Purkinje cell (primary cell): Measurements from ENCODE around the gene TNNC1. TPM values are rescaled to one million over a fixed set of nuclear protein-coding genes. Genes with fewer than 3 reads are reported as not detected.

Experiments used
- polyA plus RNA-seq: library from polyadenylated mRNA; unstranded; fragments of >200 nt; fragmentation: Nextera tagmentation; gene quantifications from 2 replicates; pipeline ENCODE4 v1.2.1, GENCODE V29; 2014

TNNC1 gene
- 0.71 TPM in 1 of 2 replicates, not detected in the other for polyA plus RNA-seq

DNA sequence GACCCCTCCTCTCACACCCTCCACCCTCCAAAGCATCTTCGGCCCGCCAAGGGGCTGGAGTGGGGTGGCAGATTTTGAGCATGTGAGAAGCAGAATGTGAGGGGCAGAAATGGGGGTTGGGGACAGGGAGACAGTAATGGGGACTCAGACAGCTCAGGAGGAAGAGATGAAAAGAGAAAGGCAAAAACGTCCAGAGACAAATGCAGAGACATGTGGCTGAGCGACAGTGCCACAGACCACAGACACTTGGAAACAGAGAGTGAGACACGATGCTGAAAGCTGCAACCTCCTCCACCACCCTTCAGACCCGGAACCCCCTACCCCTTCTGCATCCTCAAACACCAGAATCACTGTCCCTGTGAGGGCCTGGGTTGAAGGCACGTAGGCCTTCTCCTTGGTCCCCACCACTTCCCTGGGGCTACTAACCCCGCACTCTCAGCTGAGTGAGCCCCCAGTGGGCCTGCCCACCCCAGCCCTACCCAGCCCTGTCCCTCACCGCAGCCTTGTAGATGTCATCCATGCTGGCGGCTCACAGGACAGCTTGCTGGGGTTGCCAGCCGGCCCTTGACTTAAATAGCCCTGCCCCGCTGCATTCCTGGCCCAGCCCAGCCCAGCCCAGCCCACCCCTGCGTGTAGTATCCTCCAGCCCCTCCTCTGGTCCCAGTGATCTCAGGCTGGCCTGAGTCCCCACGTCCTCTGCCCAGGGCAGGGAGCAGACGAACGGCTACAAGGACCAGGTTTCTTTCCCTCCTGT lies at the start of gene TNNC1:
Gene TNNC1 (minus strand): TSS at position 546 of the 754 bp plus-strand sequence. CDS start 26 bp downstream, at position 520.

DNA sequence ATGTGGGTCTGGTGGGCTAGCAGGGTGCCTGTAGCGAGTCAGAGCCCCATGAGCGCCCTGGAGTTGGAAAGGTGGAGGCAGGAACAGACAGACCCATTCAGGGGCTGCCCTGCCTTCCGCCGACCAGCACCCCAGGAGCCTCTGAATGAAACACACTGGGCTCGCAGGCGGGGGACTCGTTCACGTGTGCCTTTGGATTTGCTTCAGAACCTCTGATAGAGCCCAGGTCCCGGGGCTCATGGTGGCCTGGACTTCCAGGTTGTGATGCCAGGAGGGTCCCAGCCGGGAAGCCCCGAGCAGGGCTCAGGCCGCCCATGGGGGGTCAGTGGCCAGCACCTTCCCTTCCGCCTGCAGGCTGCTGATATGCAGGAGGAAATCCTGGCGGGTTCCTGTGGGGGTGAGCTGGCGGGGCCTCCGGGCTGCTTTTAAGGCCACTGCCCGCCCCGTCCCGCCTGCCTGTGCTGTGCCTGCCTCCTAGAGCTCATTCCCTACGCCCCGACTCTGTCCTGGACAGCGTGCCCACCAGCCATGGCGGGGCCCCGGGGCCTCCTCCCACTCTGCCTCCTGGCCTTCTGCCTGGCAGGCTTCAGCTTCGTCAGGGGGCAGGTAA lies 41.1 kb upstream of the TNNC1 start, which contains the start of gene STAB1:
Gene STAB1 (plus strand): TSS at position 453 of the 610 bp plus-strand sequence. CDS start 76 bp downstream, at position 529.

DNA sequence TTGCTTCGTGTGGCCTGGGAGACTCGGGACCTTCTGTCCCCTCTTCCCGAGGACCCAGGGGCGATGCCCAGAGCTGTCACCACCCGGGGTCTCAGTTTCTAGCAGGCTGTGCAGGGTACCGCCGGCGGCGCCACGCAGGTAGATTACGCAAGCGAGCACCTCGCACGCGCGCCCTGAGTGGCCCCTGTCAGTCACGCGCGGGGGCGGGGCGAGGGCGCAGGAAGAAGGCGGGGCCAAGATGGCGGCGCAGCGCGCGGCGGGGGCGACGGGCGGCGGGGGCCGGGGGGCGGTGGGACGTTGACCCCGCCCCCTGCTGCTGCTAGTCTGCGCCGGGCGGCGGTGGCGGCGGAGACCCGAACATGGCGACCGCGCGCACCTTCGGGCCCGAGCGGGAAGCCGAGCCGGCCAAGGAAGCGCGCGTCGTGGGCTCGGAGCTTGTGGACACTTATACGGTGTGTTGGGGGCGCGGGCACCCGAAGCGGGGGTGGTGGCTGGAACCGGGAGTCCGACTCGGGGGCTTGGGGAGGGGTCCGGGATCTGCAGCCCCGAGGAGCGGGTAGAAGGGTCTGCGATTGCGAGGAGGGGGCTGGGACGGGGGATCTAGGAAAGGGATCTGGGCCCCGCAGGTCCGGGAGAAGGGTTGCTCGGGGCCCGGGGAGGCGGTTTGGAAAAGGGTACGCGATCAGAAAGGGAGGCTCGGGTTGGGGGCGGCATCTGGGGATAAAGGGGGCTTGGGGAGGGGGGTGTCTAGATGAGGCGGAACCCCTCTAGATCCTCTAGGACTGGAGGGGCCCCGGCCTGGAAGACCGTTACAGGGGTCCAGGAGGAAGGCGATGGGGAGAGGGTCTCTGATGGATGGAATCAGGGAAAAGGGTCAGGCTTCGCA lies 1.7 kb upstream of the TNNC1 start, which contains the start of gene NISCH:
Gene NISCH (plus strand): TSS at position 322 of the 886 bp plus-strand sequence. CDS start 38 bp downstream, at position 360.

DNA sequence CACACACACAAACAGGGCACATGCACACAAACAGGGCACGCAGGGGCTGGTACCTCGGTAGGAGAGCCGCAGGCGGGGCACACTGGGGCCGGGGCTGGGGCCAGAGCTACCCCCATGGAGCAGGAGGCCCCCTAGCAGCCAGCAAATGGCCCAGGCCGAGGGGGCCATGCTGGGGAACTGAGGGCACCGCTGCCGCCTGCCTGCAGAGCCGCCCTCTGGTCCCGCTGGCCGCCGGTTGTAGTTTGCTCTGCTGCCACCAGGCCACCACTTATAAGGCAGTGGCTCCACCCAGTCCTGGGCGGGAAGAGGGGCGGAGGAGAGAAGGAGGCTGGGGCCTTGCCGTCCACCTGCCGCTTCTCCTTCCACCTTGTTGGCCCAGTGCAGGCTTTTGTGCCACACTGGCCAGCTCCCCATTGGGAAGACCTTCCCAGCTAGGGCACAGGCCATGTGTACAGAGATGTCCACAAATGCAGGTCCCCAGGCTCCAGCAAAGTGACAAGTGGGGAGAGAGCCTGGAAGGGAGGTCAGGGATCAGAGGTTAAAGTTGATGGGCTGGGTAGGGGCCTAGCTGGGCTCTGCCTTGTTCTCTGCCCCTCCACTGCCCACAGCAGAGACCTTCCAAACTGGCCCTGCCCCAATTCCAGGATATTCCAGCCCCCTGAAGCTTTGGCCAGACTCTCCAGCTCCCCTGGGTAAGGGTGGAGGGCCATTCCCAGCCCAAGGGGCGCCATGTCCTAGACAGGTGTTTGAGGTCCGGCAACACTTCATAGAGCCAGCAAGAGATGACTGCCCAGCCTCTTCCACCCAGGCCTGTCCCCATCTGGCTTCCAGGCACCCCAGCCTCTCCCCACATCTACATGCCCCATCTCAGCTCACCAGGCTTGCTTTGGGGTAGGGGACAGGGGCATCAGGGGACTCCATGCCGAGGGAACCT lies 8.7 kb downstream of the TNNC1 start, which contains the start of gene SEMA3G:
Gene SEMA3G (minus strand): TSS at position 244 of the 934 bp plus-strand sequence. CDS start 76 bp downstream, at position 168.

Other genes with a start within 250 kb of the TNNC1 start
- gene TLR9, start 228.4 kb downstream of the TNNC1 start, polyA plus RNA-seq: not detected in 2 replicates
- 0.17 and 3.3 TPM in 2 replicates for gene TWF2, start 214.9 kb downstream of the TNNC1 start, polyA plus RNA-seq
- 0.32 and 1.1 TPM in 2 replicates for gene PPM1M, start 208.3 kb downstream of the TNNC1 start, polyA plus RNA-seq
- gene WDR82, start 175.4 kb downstream of the TNNC1 start, polyA plus RNA-seq: 13.3 and 13.4 TPM in 2 replicates
- gene GLYCTK, start 166.2 kb downstream of the TNNC1 start, polyA plus RNA-seq: 0.42 TPM in 1 of 2 replicates, not detected in the other
- gene DNAH1, start 137.7 kb downstream of the TNNC1 start, polyA plus RNA-seq: 0.15 and 0.28 TPM in 2 replicates
- gene BAP1, start 44.0 kb downstream of the TNNC1 start, polyA plus RNA-seq: 5.6 and 6.3 TPM in 2 replicates
- 1.5 TPM in 1 of 2 replicates, not detected in the other for gene PHF7, start 43.4 kb downstream of the TNNC1 start, polyA plus RNA-seq
- gene SEMA3G, start 8.9 kb downstream of the TNNC1 start, polyA plus RNA-seq: 0.20 TPM in 1 of 2 replicates, not detected in the other
- 5.5 and 9.7 TPM in 2 replicates for gene NISCH, start 1.6 kb upstream of the TNNC1 start, polyA plus RNA-seq
- not detected in 2 replicates for gene STAB1, start 41.3 kb upstream of the TNNC1 start, polyA plus RNA-seq
- 0.76 and 3.4 TPM in 2 replicates for gene NT5DC2, start 79.8 kb upstream of the TNNC1 start, polyA plus RNA-seq
- 39.2 and 65.0 TPM in 2 replicates for gene UQCC5, start 82.6 kb upstream of the TNNC1 start, polyA plus RNA-seq
- 10.5 and 16.0 TPM in 2 replicates for gene PBRM1, start 231.9 kb upstream of the TNNC1 start, polyA plus RNA-seq
- gene GNL3, start 232.0 kb upstream of the TNNC1 start, polyA plus RNA-seq: 103 and 104 TPM in 2 replicates